OCI-LY7 (cell line): ENCODE data around the gene SSX2IP. TPM values are rescaled to one million over a fixed set of nuclear protein-coding genes. Genes with fewer than 3 reads are reported as not detected.
"Not testable (repeated sequence)": the region's sequence is repeated elsewhere in the genome, so short reads cannot be mapped to it uniquely, and the experiment has no call there.

Source experiments
- BruUV-seq: library from RNA; stranded (reverse); fragments of 400-500 nt; replicated peaks from 2 replicates; lab custom pipeline; 2021; lab: Mats Ljungman, UMichigan
- CTCF ChIA-PET: fragments of 300-600 bp; sonication (Branson Sonifier 250); formaldehyde crosslinking; loops from one replicate; lab custom pipeline; 2022; ENCODE audit warnings: antibody characterized with exemption; ENCODE audit not compliant: unreplicated experiment; lab: Charles Lee
- POLR2A ChIA-PET: fragments of 300-600 bp; sonication (Branson Sonifier 250); formaldehyde crosslinking; loops from one replicate; lab custom pipeline; 2022; ENCODE audit warnings: antibody characterized with exemption; lab: Charles Lee
- DNase-seq: peaks from one replicate; pipeline ENCODE4 v3.0.0-alpha.2; 2015; ENCODE audit warnings: low spot score
- H2AFZ ChIP-seq: fragments of 200-600 bp; sonication (generic), shearing (Covaris generic); 2 replicates; pipeline ENCODE4 v1.6.1; 2014; ENCODE audit warnings: mild to moderate bottlenecking, antibody characterized with exemption, low read length, moderate library complexity
- H3K27ac ChIP-seq: fragments of 200-600 bp; sonication (generic); 2 replicates; pipeline ENCODE4 v1.5.1; 2014; ENCODE audit warnings: mixed run types, low read depth, mild to moderate bottlenecking, moderate library complexity, low read length, inconsistent platforms; ENCODE audit not compliant: poor library complexity, severe bottlenecking
- H3K36me3 ChIP-seq: fragments of 200-600 bp; sonication (generic); 2 replicates; pipeline ENCODE4 v1.6.1; 2014; ENCODE audit warnings: mild to moderate bottlenecking, antibody characterized with exemption, low read length, moderate library complexity, mixed read lengths; ENCODE audit not compliant: insufficient read depth
- H3K4me1 ChIP-seq: fragments of 200-600 bp; sonication (generic); 2 replicates; pipeline ENCODE4 v1.5.1; 2014; ENCODE audit warnings: mild to moderate bottlenecking, low read length; ENCODE audit not compliant: insufficient read depth, poor library complexity, severe bottlenecking
- H3K4me2 ChIP-seq: fragments of 200-600 bp; sonication (generic); 2 replicates; pipeline ENCODE4 v1.6.1; 2014; ENCODE audit warnings: mild to moderate bottlenecking, low read length
- H3K4me3 ChIP-seq: fragments of 200-600 bp; sonication (generic); 2 replicates; pipeline ENCODE4 v1.5.1; 2014; ENCODE audit warnings: mild to moderate bottlenecking, low read depth, low read length; ENCODE audit not compliant: poor library complexity, severe bottlenecking
- H3K79me2 ChIP-seq: fragments of 200-600 bp; sonication (generic); 2 replicates; pipeline ENCODE4 v1.6.1; 2016; ENCODE audit warnings: low read depth, mild to moderate bottlenecking, low read length, moderate library complexity, mixed read lengths; ENCODE audit not compliant: insufficient read depth
- H3K9me2 ChIP-seq: fragments of 200-600 bp; sonication (generic); 2 replicates; pipeline ENCODE4 v1.6.1; 2016; ENCODE audit warnings: mild to moderate bottlenecking, low read length, mixed read lengths; ENCODE audit not compliant: insufficient read depth
- H3K9me3 ChIP-seq: fragments of 200-600 bp; sonication (generic); 2 replicates; pipeline ENCODE4 v1.6.1; 2014; ENCODE audit warnings: mild to moderate bottlenecking, mixed run types, low read length, mixed read lengths
- H4K20me1 ChIP-seq: fragments of 200-600 bp; sonication (generic); 2 replicates; pipeline ENCODE4 v1.6.1; 2014; ENCODE audit warnings: mild to moderate bottlenecking, antibody characterized with exemption, low read length, moderate library complexity, mixed read lengths; ENCODE audit not compliant: insufficient read depth
- EZH2phosphoT487 ChIP-seq: fragments of 200-600 bp; sonication (generic); IDR thresholded peaks from 2 replicates; pipeline ENCODE4 v1.6.1; 2018; ENCODE audit warnings: low read depth, borderline replicate concordance, mild to moderate bottlenecking, mixed run types, antibody characterized with exemption, low read length, moderate library complexity, mixed read lengths
- intact Hi-C: fragments of 100-400 bp; cut with micrococcal nuclease; formaldehyde crosslinking; loops from one replicate; pipeline ENCODE4 v1.10.0; 2022; ENCODE audit not compliant: unreplicated experiment
- total RNA-seq, 2 experiments: library from RNA; depleted of rRNA in 1 of 2; stranded (reverse); fragments of >200 nt in 1 of 2; shearing (Covaris generic) in 1 of 2; gene quantifications; 2 replicates each; pipeline ENCODE4 v1.2.3, GENCODE V29; 2014 to 2022
- TF ChIP-seq, protein P1 (sequence below): fragments of 200-600 bp; sonication (generic); conservative IDR thresholded peaks from 2 replicates; pipeline ENCODE4 v1.5.1; 2014; ENCODE audit warnings: mild to moderate bottlenecking, antibody characterized with exemption, low read length, moderate library complexity, mixed read lengths

The SSX2IP gene
- total RNA-seq, 2 experiments from 2014 or later: 24.1 to 24.4 TPM

- H4K20me1 ChIP-seq: no peaks in the 10 kb centered on the region
- DNase-seq: no peak
- no peak overlapping the region for H3K4me3 ChIP-seq
- CTCF ChIA-PET: no interaction called here
- no peak overlapping the region for H3K27ac ChIP-seq
- no peaks in the 10 kb centered on the region for H3K9me3 ChIP-seq
- no peaks in the 10 kb centered on the region for H3K9me2 ChIP-seq
- H2AFZ ChIP-seq: no peak overlapping the region
- TF ChIP-seq, protein P1, sequence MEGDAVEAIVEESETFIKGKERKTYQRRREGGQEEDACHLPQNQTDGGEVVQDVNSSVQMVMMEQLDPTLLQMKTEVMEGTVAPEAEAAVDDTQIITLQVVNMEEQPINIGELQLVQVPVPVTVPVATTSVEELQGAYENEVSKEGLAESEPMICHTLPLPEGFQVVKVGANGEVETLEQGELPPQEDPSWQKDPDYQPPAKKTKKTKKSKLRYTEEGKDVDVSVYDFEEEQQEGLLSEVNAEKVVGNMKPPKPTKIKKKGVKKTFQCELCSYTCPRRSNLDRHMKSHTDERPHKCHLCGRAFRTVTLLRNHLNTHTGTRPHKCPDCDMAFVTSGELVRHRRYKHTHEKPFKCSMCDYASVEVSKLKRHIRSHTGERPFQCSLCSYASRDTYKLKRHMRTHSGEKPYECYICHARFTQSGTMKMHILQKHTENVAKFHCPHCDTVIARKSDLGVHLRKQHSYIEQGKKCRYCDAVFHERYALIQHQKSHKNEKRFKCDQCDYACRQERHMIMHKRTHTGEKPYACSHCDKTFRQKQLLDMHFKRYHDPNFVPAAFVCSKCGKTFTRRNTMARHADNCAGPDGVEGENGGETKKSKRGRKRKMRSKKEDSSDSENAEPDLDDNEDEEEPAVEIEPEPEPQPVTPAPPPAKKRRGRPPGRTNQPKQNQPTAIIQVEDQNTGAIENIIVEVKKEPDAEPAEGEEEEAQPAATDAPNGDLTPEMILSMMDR: no peak
- TF ChIP-seq EZH2phosphoT487: no peak
- intact Hi-C loops: no loop called here
- H3K36me3 ChIP-seq: no peaks in the 10 kb centered on the region
- H3K79me2 ChIP-seq: no peaks in the 10 kb centered on the region
- POLR2A ChIA-PET: no interaction called here
- H3K4me2 ChIP-seq: no peak overlapping the region
- BruUV-seq: no TSS peak
- no peaks in the 10 kb centered on the region for H3K4me1 ChIP-seq
Observed at GRCh38 chr1:84735483-84735882, 45.2 kb upstream of the SSX2IP start.

GRCh38 chr1:84732520-84732919, 42.3 kb upstream of the SSX2IP start:
- DNase-seq: no peak
- no peaks in the 10 kb centered on the region for H3K36me3 ChIP-seq
- no peak overlapping the region for H2AFZ ChIP-seq
- H3K9me3 ChIP-seq: no peaks in the 10 kb centered on the region
- POLR2A ChIA-PET: no interaction called here
- H3K27ac ChIP-seq: no peak overlapping the region
- TF ChIP-seq EZH2phosphoT487: no peak
- no peak overlapping the region for H3K4me3 ChIP-seq
- BruUV-seq: no TSS peak
- no peaks in the 10 kb centered on the region for H3K9me2 ChIP-seq
- CTCF ChIA-PET: no interaction called here
- no peaks in the 10 kb centered on the region for H3K79me2 ChIP-seq
- H3K4me2 ChIP-seq: no peak overlapping the region
- H4K20me1 ChIP-seq: no peaks in the 10 kb centered on the region
- no peaks in the 10 kb centered on the region for H3K4me1 ChIP-seq
- intact Hi-C loops: no loop called here

DNA sequence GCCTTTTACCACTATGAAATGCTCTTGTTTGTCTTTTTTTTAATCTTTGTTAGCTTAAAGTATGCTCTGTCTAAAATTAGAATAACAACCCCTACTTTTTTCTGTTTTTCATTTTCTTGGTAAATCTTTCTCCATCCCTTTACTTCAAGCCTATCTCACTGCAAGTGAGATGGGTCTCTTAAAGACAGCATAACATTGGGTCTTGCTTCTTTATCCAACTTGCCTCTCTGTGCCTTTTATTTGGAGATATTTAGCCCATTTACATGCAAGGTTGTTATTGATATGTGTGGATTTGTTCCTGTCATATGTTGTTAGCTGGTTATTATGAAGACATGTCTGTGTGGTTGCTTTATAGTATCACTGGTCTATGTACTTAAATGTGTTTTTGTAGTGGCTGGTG, 41.3 kb upstream of the SSX2IP start:
- Histone ChIP-seq H4K20me1 (no peaks in the 10 kb centered on the region), H3K36me3 (no peaks in the 10 kb centered on the region), H3K4me1 (no peaks in the 10 kb centered on the region), H3K9me3 (no peaks in the 10 kb centered on the region), H3K27ac (no peak overlapping the region), H2AFZ (no peak overlapping the region), H3K4me2 (no peak overlapping the region), H3K79me2 (no peaks in the 10 kb centered on the region), H3K4me3 (no peak overlapping the region), H3K9me2 (no peaks in the 10 kb centered on the region)
- DNase-seq: no peak
- BruUV-seq: no TSS peak
- ChIA-PET POLR2A (interaction anchor here (0.6 to 1.0 kb wide), 2 partner anchors 11 to 209 kb away, joined by 3 to 4 read pairs; no protein-coding TSS in a partner anchor), CTCF (no interaction called here)
- no peak for TF ChIP-seq EZH2phosphoT487
- TF ChIP-seq, protein P1: no peak
- intact Hi-C loops: no loop called here

DNA sequence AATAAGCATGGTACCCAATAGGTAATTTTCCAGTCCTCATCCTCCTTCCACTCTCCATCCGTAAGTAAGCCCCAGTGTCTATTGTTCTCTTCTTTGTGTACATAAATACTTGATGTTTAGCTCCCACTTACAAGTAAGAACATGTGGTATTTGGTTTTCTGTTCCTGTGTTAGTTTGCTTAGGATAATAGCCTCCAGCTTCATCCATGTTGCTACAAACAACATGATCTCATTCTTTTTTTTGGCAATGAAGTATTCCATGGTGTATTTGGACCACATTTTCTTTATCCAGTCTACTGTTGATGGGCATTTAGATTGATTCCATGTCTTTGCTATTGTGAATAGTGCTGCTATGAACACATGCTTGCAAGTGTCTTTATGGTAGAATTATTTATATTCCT, 37.5 kb upstream of the SSX2IP start:
- H3K79me2 ChIP-seq, DNase-seq, H3K9me3 ChIP-seq, intact Hi-C loops, H2AFZ ChIP-seq, CTCF ChIA-PET, H3K36me3 ChIP-seq, H3K4me2 ChIP-seq, H4K20me1 ChIP-seq, H3K4me1 ChIP-seq, H3K9me2 ChIP-seq, BruUV-seq, H3K27ac ChIP-seq, H3K4me3 ChIP-seq: not testable (repeated sequence)
- POLR2A ChIA-PET: interaction anchor here (0.6 kb wide), 1 partner anchor 438 kb away, joined by 3 read pairs; no protein-coding TSS in a partner anchor
